GM18867 (cell line): Measurements from ENCODE around the gene RUVBL2.

Experiments
- ATAC-seq: cut with Tn5 transposase; IDR thresholded peaks from one replicate; pipeline ENCODE4 v1.9.1; 2021; ENCODE audit warnings: mild to moderate bottlenecking, moderate library complexity; ENCODE audit not compliant: unreplicated experiment

The RUVBL2 gene

GRCh38 chr19:48987323-48987722 lies 6.4 kb upstream of the RUVBL2 start:
- ATAC-seq, result no peak

- no peak for ATAC-seq
Observed at GRCh38 chr19:48988286-48988685, 5.4 kb upstream of the RUVBL2 start.

GRCh38 chr19:48988860-48989259 lies 4.8 kb upstream of the RUVBL2 start:
- no peak for ATAC-seq

- no peak for ATAC-seq
Observed at GRCh38 chr19:48989701-48990291, 3.9 kb upstream of the RUVBL2 start.

- no peak for ATAC-seq
Observed at GRCh38 chr19:48990400-48990799, 3.3 kb upstream of the RUVBL2 start.

- no peak for ATAC-seq
Observed at GRCh38 chr19:48991011-48991609, 2.6 kb upstream of the RUVBL2 start.

GRCh38 chr19:48991873-48992580 lies 1.7 kb upstream of the RUVBL2 start:
- ATAC-seq, result no peak

- peak; percentile 1 for ATAC-seq
Observed at GRCh38 chr19:48992581-48993174, 1.0 kb upstream of the RUVBL2 start.

- ATAC-seq, result no peak
Observed at GRCh38 chr19:48994035-48994386, 324 bp downstream of the RUVBL2 start.

- no peak for ATAC-seq
Observed at GRCh38 chr19:48997972-48998371, 4.3 kb downstream of the RUVBL2 start.

GRCh38 chr19:48999481-49000325 lies 6.0 kb downstream of the RUVBL2 start:
- ATAC-seq, result no peak

GRCh38 chr19:49004133-49004532 lies 10.4 kb downstream of the RUVBL2 start:
- ATAC-seq, result no peak

- ATAC-seq, result no peak
Observed at GRCh38 chr19:49004964-49005614, 11.4 kb downstream of the RUVBL2 start.

- ATAC-seq, result no peak
Observed at GRCh38 chr19:49006905-49007304, 13.2 kb downstream of the RUVBL2 start.

GRCh38 chr19:49009828-49010227 lies 16.1 kb downstream of the RUVBL2 start:
- no peak for ATAC-seq

GRCh38 chr19:49010453-49010852 lies 16.8 kb downstream of the RUVBL2 start:
- no peak for ATAC-seq

- ATAC-seq, result no peak
Observed at GRCh38 chr19:49011194-49011593, 17.5 kb downstream of the RUVBL2 start.

GRCh38 chr19:49014123-49014869 lies 20.6 kb downstream of the RUVBL2 start:
- ATAC-seq, result no peak

- no peak for ATAC-seq
Observed at GRCh38 chr19:49014870-49015255, 21.2 kb downstream of the RUVBL2 start.
